ENCODE data around the gene WDR64.

WDR64 gene

DNA sequence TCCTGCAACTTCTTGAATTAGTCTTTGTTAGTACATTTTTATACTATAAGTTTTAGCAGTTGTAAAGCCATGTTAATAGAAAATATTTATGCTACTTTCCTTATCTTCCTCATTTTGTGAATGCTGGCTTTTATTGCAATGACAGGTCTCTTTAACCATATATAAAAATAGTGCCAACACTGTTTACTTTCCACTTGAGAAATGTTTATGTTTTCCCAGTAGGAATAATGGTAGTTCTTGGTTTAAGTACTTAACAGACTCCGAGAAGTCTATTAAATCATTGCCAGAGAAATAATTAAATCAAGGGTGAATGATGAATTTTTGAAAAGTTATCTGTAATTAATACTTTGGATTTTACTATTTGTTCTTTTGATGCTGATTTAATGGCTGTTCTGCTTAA, 21.6 kb upstream of the WDR64 start:
- in situ Hi-C loops (cut with MboI; ENCODE audit: low sequenced_read_pairs), result loop anchor here (25.0 kb wide), 1 partner anchor 207 kb away; the partner anchor contains the start of gene EXO1

DNA sequence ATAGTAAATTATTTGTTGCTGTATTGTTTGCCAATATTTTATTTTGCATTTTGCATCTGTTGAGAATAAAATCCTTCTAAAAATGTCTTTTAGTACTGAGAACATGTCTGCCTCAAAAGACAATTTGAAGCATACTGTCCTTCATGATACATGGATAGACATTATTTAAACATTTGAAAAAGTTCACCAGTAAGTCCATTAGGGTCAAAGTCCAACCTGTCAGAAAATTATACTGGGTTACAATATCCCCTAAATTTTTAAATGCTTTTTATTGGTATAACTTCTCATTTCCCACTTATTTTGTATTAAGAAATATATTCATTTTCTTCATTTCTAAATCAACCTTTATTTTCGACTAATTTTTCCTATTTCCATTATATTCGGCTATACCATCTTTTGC, 21.2 kb upstream of the WDR64 start:
- in situ Hi-C loops (cut with MboI; ENCODE audit: low sequenced_read_pairs), result loop anchor here (25.0 kb wide), 1 partner anchor 206 kb away; the partner anchor contains the start of gene EXO1

GRCh38 chr1:241631674-241632073, 20.4 kb upstream of the WDR64 start:
- in situ Hi-C loops (cut with MboI; ENCODE audit: low sequenced_read_pairs), result loop anchor here (25.0 kb wide), 1 partner anchor 206 kb away; the partner anchor contains the start of gene EXO1

GRCh38 chr1:241632987-241633386, 19.1 kb upstream of the WDR64 start:
- in situ Hi-C loops (cut with MboI; ENCODE audit: low sequenced_read_pairs), result loop anchor here (25.0 kb wide), 1 partner anchor 204 kb away; the partner anchor contains the start of gene EXO1

DNA sequence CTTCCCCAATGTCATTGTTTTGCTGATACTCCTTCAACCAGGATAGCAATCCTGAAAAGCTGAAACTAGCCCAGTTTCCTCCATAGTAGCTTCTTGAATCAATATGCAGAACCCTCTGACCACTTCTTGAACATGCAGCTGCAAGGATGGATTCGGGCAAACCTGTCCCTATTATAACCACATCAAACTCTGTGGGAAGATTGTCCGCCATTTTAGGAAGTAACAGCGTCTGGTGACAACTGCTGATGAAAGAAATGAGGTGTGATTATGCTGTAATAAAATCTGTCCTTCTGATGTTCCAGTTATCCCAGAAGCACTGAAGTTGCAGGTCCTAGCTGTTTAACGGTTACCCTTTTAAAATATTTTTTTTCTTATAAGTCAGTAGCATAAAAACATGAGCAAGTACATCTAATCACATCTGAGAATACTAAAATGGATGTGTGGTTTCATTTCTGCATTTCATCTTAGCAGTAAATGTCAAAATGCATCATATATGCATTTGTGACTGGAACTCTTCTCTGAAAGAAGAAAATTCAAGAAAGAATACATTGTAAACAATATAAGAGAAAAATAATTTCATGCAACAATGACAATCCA, 16.4 kb upstream of the WDR64 start:
- in situ Hi-C loops (cut with MboI; ENCODE audit: low sequenced_read_pairs), result loop anchor here (25.0 kb wide), 1 partner anchor 202 kb away; the partner anchor contains the start of gene EXO1

DNA sequence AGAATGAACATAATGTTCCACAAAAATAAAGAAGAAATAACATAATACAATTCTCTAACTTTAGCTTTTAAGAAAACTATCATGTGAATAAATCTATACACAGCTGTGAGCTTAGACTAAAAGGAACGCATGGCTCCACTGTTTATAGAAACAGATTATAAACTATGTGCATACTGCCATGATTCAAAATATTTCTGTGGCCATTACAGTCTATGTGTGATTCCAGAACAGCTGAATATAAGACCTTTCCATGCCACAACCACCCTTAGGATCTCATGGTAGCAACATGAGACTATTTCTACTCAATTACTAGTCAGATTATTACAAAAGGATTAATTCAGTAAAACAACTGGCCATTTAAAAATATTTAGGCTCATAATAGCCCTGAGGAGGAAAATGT, 15.8 kb upstream of the WDR64 start:
- in situ Hi-C loops (cut with MboI; ENCODE audit: low sequenced_read_pairs), result loop anchor here (25.0 kb wide), 1 partner anchor 201 kb away; the partner anchor contains the start of gene EXO1

DNA sequence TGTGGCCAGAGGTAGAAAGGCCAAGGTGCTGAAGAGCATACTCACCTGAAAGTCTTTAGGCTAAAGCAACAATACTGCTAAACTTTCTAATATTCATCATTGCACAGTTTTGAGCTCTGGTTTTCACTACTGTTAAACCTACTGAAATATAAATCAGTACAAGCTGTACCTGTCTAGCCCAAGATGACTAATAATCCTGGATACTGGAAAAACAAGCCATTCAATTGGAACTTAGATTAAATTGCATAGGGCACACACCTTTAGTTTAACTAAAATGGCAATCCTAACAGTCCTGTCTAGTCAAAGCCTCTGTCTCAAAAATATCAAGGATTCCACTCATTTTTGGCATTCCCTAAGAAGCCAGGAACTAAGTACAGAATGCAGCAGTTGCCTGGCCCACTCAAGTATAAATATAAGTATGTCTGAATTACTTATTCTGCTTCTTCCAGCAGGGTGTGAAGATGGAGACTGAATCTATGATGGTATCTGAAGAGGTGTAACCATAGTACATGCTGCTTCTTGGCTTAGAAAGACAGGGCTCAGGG, 15.0 kb upstream of the WDR64 start:
- in situ Hi-C loops (cut with MboI; ENCODE audit: low sequenced_read_pairs), result loop anchor here (25.0 kb wide), 1 partner anchor 200 kb away; the partner anchor contains the start of gene EXO1

DNA sequence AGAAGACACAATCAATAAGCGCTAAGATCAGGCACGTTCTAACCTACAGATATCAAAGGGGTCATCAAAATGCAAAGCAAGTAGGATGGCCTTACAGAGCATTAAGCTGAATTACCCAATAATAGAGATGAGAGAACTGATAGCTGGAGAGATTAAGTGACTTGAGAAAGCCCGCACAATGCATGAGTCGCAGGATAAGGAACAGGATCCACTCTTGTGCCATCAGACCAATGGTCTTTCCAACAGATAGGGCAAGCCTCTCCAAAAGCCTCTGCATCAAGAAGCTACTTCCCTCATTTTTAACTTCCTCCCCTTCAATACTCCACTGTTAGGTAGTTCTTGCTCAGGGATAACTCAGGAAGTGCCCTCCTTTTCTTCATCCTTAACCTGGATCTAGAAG, 14.5 kb upstream of the WDR64 start:
- in situ Hi-C loops (cut with MboI; ENCODE audit: low sequenced_read_pairs), result loop anchor here (25.0 kb wide), 1 partner anchor 200 kb away; the partner anchor contains the start of gene EXO1

DNA sequence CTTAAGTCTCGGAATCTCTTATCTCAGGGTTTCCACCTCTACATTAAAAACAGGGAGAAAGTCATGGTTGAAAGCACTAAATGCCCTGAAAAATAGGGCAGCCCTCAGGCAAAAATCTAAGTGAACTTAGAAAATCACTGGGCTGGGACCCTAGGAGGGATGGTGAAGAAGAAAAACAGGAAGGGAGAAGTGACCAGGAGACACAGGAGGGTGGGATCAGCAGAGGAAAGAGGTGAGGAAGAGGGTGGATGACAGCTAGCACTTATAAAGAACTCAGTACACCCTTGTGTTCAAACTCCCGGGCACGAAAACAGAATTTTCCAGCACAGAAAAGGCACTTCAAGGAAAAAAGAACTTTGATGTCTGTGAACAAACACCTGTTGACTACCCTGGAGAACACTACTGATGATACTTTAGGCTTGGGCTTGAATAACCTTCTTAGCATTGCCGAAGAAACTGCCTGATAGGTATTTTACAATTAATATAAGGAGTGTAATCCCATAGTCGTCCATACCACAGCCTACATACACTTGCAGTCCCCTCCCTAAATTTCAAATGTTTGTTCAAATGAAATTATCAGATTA, 13.9 kb upstream of the WDR64 start:
- in situ Hi-C loops (cut with MboI; ENCODE audit: low sequenced_read_pairs), result loop anchor here (25.0 kb wide), 1 partner anchor 199 kb away; the partner anchor contains the start of gene EXO1

DNA sequence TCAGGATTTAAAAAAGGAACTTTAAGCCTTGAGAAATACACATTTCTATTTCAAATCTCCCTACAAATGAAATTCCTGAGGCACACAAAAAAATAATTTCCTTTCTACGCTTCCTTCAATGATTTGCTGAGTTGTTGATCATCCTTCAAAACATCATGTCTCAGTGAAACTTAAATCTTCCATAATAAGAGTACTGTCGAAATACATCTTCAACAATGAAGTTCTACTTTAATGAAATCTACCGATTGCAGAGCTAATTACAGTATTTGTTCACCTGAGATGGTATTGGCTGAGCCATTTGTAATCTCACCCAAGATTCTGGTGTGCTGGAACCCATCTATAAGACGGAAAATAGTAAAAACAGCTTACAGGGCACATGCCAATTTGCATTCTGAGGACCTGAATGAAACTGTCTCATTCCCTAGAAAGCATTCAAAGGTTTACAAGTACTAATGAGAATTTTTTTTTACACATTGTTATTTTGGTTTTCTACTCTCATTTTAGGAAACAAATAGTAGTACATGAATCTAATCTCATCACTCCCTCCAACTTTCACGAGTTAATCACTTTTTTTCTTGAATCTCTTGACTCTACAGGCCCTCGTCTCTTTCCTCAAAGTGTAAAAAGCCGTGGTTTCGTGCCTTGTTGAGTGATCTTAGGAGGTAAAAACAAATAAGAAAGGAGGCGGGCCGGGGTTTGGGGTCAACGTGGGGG, 13.0 kb upstream of the WDR64 start:
- in situ Hi-C loops (cut with MboI; ENCODE audit: low sequenced_read_pairs), result loop anchor here (25.0 kb wide), 1 partner anchor 198 kb away; the partner anchor contains the start of gene EXO1

DNA sequence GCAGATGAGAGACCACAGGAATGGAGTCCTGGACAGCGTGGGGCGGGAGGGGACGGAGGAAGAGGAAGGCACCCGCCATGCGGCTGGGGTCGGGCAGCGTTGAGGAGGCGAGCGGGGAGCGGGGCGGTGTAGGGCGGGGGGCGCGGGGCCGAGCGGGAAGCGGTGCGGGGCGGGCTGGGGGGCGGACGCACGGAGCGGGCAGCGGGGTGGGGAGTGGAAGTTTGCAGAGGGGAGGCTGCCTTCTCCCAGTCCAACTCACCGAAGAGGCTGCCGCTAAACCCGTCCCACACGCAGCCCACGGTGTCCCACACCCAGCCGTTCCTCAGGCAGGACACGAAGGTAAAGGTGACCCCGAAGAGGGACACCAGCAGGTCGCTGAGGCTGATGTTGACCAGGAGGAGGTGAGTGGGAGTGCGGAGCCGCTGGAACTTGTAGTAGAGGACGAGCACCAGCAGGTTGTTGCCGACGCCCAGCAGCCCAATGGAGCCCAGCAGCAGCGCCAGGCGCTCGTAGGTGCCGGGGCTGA, 12.4 kb upstream of the WDR64 start:
- in situ Hi-C loops (cut with MboI; ENCODE audit: low sequenced_read_pairs), result loop anchor here (25.0 kb wide), 1 partner anchor 198 kb away; the partner anchor contains the start of gene EXO1

- in situ Hi-C loops (cut with MboI; ENCODE audit: low sequenced_read_pairs), result loop anchor here (25.0 kb wide), 1 partner anchor 197 kb away; the partner anchor contains the start of gene EXO1
These were observed 11.8 kb upstream of the WDR64 start, which contains the start of the genes CHML and OPN3 for GRCh38 chr1:241640149-241640866. CHML (minus strand) TSS chr1:241640369; CDS start chr1:241635766, 4,603 bp downstream. OPN3 (minus strand) TSS chr1:241640369; CDS start chr1:241640254, 115 bp downstream.

DNA sequence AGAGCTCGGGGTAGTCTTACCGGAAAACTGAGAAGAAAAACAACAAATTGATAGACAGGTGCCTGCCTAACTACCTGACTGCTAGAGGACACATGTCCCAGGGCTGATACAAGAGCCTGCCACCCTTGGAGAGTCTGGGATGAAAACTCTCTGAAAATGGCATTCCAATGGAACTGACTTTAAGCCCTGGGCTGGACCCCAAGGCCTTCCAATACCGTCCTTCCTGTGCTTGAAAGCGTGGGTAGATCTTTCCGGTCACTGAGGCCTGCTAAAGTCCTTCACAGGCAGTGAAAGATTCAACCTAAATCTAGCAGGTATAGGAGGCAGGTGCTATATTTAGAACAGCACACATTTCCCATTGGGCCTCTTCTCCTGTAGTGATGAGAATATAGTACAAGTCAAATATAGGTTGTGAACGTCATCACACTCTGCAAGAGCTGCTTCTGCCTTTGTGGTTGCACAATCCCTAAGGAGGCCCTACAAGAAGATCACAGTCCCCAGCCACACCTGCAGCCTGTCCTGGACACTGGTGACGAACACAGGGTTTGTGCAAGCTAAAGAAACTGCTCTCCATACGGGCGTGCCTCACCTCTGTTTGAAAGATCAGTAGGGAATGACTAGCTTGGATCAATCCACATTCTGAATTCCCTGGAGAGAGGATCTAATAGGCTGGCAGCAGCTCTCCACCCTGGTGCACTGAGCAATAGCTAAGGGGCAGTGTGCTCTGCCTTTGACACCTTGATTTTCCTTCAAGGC, 11.0 kb upstream of the WDR64 start:
- in situ Hi-C loops (cut with MboI; ENCODE audit: low sequenced_read_pairs), result loop anchor here (25.0 kb wide), 1 partner anchor 196 kb away; the partner anchor contains the start of gene EXO1

- in situ Hi-C loops (cut with MboI; ENCODE audit: low sequenced_read_pairs), result loop anchor here (25.0 kb wide), 1 partner anchor 195 kb away; the partner anchor contains the start of gene EXO1
These were observed 10.1 kb upstream of the WDR64 start for GRCh38 chr1:241641773-241642592.

DNA sequence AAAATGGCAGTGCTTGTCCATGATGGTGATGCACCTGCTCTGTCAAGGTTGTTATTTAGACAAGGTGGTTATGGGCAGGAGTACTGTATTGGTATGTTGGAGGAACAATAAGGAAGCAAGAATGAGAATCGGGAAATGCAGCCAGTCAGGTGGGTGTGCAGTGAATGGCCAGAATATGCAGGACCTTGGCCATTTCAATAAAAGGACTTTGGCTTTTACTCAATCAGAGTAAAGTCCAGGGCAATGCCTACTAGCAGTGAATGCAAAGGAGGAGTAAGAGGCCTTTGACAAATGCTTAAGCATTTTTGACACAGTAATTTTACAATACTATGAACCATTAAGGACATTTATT, 9.5 kb upstream of the WDR64 start:
- in situ Hi-C loops (cut with MboI; ENCODE audit: low sequenced_read_pairs), result loop anchor here (25.0 kb wide), 1 partner anchor 195 kb away; the partner anchor contains the start of gene EXO1

- in situ Hi-C loops (cut with MboI; ENCODE audit: low sequenced_read_pairs), result loop anchor here (25.0 kb wide), 1 partner anchor 193 kb away; the partner anchor contains the start of gene EXO1
These were observed 7.8 kb upstream of the WDR64 start for GRCh38 chr1:241644259-241644658.

DNA sequence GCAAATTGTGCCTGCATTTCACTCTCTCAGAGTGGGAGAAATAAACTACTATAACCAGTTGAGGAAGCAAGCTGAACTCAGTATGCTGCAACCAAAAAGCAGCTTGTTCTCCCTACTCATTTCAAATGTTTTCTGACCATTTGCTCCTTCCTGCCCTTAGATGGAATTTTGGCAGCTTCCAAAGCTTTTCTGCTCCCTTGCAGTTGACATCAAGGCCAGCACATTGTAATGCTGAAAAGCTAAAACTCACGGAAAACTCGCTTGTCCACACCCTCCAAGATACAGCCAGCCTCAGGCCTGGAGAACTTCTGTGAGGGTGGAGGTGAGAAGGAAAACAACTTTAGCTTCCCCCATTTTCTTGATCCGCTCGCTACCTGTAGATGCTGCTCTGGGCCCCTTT, 6.9 kb upstream of the WDR64 start:
- in situ Hi-C loops (cut with MboI; ENCODE audit: low sequenced_read_pairs), result loop anchor here (25.0 kb wide), 1 partner anchor 192 kb away; the partner anchor contains the start of gene EXO1

DNA sequence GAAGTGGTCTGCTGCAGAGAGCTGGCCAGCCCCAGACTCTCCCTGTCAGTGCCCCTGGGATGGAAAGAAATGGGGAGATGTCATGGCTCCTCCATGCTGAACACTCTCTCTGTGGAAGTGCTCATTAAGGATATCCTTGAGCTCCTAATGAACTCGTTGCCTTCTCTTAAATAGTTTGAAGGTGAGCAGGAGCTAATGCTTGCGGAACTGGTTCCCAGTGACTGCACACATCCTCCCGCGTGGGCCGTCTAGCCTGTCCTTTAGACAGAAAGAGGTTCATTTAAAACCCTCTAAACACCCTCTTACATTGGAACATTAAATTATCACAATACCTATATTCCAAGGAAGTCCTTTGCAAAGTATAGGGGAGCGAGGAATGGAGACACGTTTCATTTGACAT, 5.9 kb upstream of the WDR64 start:
- in situ Hi-C loops (cut with MboI; ENCODE audit: low sequenced_read_pairs), result loop anchor here (25.0 kb wide), 1 partner anchor 191 kb away; the partner anchor contains the start of gene EXO1

Data from hTERT RPE-1 (cell line).